HG03460 (cell line): Measurements from ENCODE around the gene NUDT22.

Source experiments
- ATAC-seq: cut with Tn5 transposase; IDR thresholded peaks from one replicate; pipeline ENCODE4 v1.9.1; 2021; ENCODE audit not compliant: unreplicated experiment

The NUDT22 gene

GRCh38 chr11:64226507-64227051 lies 505 bp downstream of the NUDT22 start:
- peak; percentile 26 for ATAC-seq

GRCh38 chr11:64227405-64227956 lies 1.4 kb downstream of the NUDT22 start:
- ATAC-seq: no peak

GRCh38 chr11:64229090-64229743 lies 3.1 kb downstream of the NUDT22 start:
- no peak for ATAC-seq

GRCh38 chr11:64229744-64230170 lies 3.7 kb downstream of the NUDT22 start:
- no peak for ATAC-seq

GRCh38 chr11:64230171-64230984 lies 4.3 kb downstream of the NUDT22 start, which contains the start of gene DNAJC4:
TSS of gene DNAJC4 (plus strand) at chr11:64230548. CDS start at chr11:64230855, 307 bp downstream.
- ATAC-seq: peak; percentile 41

GRCh38 chr11:64230985-64231365 lies 4.9 kb downstream of the NUDT22 start:
- ATAC-seq: no peak

- no peak for ATAC-seq
Measured at GRCh38 chr11:64231546-64231945, 5.5 kb downstream of the NUDT22 start.

GRCh38 chr11:64232182-64232966 lies 6.3 kb downstream of the NUDT22 start:
- ATAC-seq: no peak

- no peak for ATAC-seq
Measured at GRCh38 chr11:64232967-64233315, 6.9 kb downstream of the NUDT22 start.

- no peak for ATAC-seq
Measured at GRCh38 chr11:64233913-64234586, 8.0 kb downstream of the NUDT22 start, which contains the start of gene VEGFB. TSS of gene VEGFB (plus strand) at chr11:64234584. CDS start at chr11:64234834, 250 bp downstream.

- peak; percentile 37 for ATAC-seq
Measured at GRCh38 chr11:64234647-64235379, 8.7 kb downstream of the NUDT22 start.

- no peak for ATAC-seq
Measured at GRCh38 chr11:64235437-64236161, 9.5 kb downstream of the NUDT22 start.

GRCh38 chr11:64237484-64237951 lies 11.4 kb downstream of the NUDT22 start:
- ATAC-seq: no peak

GRCh38 chr11:64238076-64238475 lies 12.0 kb downstream of the NUDT22 start:
- no peak for ATAC-seq

- no peak for ATAC-seq
Measured at GRCh38 chr11:64238999-64239398, 12.9 kb downstream of the NUDT22 start.

GRCh38 chr11:64239662-64240434 lies 13.8 kb downstream of the NUDT22 start:
- ATAC-seq: no peak

GRCh38 chr11:64240435-64241240 lies 14.6 kb downstream of the NUDT22 start, which contains the start of gene FKBP2:
TSS of gene FKBP2 (plus strand) at chr11:64241095. CDS start at chr11:64242388, 1,293 bp downstream.
- peak; percentile 36 for ATAC-seq
